ENCODE data around the gene KRTAP3-1. TPM values are rescaled to one million over a fixed set of nuclear protein-coding genes. Genes with fewer than 3 reads are reported as not detected.
A peak's percentile ranks its signal among the peaks of the same experiment; 100 is the strongest.

KRTAP3-1 gene
- total RNA-seq, 1 donor from 2014 or later = not detected

DNA sequence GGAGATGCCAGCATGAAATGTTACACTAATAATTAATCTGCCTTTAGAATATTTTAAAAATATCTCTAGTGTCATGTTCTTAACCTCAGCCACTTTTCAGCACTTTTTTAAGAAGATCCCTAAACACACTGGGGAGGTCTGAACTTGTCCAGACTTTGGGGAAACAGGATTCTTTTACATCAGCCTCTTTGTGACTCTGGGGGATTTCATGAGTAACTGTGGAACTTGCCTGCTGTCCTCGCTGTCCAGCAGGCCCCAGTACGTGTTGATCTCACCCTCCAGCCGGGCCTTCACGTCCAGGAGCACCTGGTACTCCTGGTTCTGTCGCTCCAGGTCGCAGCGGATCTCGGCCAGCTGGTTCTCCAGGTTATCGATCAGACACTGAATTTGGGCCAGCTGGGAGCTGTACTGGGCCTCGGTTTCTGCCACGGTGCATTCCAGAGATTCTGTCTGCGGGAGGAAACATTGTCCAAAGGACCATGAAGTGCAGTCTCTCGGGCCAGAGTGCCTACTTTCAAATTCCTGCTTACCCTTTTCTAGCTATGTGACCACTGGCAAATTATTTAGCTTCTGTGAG, 30.3 kb downstream of the KRTAP3-1 start:
- DNase-seq (ENCODE audit: low read depth in 2 of 2) = no peak

DNA sequence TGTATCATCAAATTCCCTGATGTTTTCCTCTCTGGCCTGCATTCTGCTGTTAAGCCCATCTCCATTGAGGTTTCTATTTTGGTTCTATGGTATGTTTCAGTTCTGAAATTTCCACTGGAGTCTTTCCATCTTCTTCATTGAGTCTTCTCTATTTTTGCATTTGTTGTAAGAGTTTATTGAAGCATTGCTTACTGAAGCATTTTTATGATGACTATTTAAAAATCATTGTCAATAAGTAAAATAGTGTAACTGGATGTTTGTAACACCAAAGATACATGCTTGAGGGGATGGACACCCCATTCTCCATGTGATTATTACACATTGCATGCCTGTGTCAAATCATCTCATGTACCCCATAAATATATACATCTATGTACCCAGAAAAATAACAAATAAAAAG, 33.4 kb downstream of the KRTAP3-1 start:
- DNase-seq (ENCODE audit: low read depth in 2 of 2) = no peak

DNA sequence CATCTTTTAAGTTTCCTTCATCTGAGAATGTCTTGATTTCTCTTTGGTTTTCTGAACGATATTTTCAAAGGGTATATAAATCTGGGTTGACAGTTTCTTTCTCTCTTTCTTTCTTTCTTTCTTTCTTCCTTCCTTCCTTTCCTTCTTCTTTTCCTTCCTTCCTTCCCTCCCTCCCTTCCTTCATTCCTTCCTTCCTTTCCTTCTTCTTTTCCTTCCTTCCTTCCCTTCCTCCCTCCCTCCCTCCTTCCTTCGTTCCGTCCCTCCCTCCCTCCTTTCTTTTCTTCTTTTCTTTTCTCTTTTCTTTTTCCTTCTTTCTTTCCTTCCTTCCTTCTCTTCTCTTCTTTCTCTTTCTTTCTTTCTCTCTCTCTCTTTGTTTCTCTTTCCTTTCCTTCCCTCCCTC, 34.6 kb downstream of the KRTAP3-1 start:
- DNase-seq (ENCODE audit: low read depth in 2 of 2) = no peak

DNA sequence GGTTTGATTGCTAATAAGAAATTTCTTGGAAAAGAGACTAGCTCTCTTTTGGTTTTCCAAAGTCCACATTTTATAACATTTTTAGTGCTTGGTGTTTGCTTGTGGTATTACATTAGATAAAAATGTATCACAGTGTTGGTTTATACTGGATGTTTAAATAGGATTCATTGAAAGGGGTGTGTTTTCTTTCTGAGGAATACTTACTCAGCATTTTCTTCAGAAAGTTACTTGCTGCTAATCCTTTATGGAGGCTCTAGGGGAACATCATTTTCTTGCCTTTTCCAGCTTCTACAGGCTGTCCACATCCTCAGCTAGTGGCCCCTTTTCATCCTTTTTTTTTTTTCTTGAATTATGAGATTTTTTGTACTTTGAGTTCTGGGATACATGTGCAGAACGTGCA, 41.3 kb downstream of the KRTAP3-1 start:
- no peak for DNase-seq (ENCODE audit: low read depth in 2 of 2)

DNA sequence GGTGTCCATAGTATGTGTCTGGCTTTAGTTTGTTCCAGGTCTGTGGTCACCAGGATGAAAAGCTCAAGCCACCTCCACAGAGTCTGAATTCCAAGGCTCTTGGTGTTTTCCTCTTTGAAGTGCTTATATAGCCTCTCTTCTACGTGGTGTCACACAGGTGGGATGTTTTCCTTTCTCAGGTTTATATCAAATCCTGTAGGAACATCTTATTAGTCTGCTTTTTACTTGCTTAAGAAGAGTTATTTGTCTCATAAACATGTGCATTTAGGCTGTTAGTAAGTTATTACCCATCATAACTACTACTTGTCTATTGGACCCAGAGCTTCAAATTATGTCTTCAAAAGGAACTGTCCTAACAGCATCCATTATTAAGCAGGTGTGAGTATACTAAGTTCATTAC, 42.1 kb downstream of the KRTAP3-1 start, which contains the start of gene KRT39:
KRT39 (minus strand) TSS at position 101 of the 400 bp plus-strand sequence; CDS start at position 9, 92 bp downstream.
- DNase-seq (ENCODE audit: low read depth in 2 of 2) = no peak

DNA sequence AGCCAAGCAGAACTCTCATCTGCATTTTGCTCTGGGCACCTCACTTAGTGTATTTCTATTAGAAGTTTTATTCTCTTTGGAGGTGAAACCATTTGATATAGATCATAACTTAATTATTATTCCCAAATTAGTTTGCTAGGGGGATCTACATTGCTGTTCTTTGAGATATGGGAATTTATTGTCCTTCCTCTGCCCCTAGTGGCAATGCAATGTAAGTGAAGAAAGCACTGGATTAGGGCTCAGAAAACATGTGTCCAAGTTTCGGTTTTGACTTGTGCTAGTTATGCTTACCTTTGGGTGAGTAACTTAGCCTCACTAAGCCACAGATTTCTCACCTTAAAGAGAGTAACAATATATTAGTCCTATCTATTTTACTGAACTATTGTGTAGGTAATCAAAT, 45.1 kb downstream of the KRTAP3-1 start:
- peak; percentile 19 to 20 for DNase-seq (ENCODE audit: low read depth in 2 of 2)

DNA sequence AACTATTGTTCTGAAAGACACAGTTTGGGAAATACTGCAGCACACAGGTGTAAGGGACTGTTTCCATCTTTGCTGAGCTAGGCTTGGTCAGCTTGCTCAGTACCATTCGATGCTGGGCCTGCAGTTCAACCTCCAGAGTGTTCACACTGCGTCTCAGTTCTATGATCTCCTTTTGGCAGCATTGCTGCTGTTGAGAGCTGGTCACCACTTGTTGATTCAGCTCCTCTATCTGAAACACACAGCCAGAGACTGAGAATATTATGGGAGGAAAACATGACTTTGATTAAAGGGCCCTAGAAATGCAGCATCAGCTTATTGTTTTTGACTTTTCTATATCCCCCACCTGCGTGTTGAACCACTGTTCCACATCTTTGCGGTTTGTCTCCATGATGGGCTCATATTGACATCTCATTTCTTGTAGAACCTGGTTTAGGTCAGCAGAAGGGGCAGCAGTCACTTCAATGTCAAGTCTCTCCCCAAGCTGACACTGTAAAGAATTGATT, 46.8 kb downstream of the KRTAP3-1 start:
- DNase-seq (ENCODE audit: low read depth in 2 of 2) = no peak

DNA sequence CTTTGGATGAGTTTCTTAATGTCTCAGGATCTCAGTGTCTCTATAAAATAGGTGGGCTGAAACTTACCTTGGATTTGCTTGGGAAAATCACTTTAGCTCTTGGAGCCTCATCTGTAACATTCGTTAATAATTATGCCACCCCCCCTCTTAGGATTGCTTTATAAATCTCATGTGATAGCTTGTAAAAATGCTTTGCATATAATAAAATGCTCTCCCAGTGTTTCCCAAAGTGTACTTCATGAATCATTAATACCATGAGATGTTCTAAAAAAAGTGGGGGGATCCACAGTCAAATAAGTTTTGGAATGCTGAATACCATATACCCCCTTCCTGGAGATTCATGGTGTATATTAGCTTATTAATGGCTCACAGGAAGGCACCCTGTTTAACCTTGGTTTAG, 47.3 kb downstream of the KRTAP3-1 start:
- no peak for DNase-seq (ENCODE audit: low read depth in 2 of 2)

DNA sequence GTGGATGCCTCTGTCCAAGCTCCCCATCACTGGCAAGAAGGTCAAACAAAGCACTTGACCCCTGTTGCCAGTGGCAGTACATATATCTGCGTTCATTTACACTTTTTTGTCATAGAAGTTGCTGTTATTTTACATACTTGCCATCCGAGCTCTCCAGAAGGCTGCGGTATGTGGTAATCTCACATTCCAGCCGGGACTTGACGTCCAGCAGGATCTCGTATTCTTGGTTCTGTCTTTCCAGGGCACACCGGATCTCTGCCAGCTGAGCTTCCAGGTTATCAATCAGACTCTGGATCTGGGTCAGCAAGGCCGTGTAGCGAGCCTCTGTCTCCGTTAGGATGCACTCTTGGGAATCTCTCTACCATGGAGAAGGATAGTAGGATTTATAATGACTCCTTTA, 48.8 kb downstream of the KRTAP3-1 start:
- no peak for DNase-seq (ENCODE audit: low read depth in 2 of 2)

Other genes starting within 250 kb of the KRTAP3-1 start
- not detected in 2 replicates for gene KRT26, start 236.9 kb downstream of the KRTAP3-1 start, total RNA-seq
- not detected in 2 replicates for gene KRT27, start 226.6 kb downstream of the KRTAP3-1 start, total RNA-seq
- gene KRT28, start 209.2 kb downstream of the KRTAP3-1 start, total RNA-seq = not detected in 2 replicates
- 1.9 and 2.3 TPM in 2 replicates for gene KRT10, start 186.5 kb downstream of the KRTAP3-1 start, total RNA-seq
- not detected in 2 replicates for gene KRT12, start 141.9 kb downstream of the KRTAP3-1 start, total RNA-seq
- not detected in 2 replicates for gene KRT20, start 123.9 kb downstream of the KRTAP3-1 start, total RNA-seq
- gene KRT23, start 71.5 kb downstream of the KRTAP3-1 start, total RNA-seq = 2.1 TPM in 1 of 2 replicates, not detected in the other
- gene KRT39, start 42.2 kb downstream of the KRTAP3-1 start, total RNA-seq = not detected in 2 replicates
- gene KRT40, start 24.8 kb downstream of the KRTAP3-1 start, total RNA-seq = not detected in 2 replicates
- not detected in 2 replicates for gene KRTAP3-3, start 15.0 kb downstream of the KRTAP3-1 start, total RNA-seq
- not detected in 2 replicates for gene KRTAP3-2, start 9.2 kb downstream of the KRTAP3-1 start, total RNA-seq
- not detected in 2 replicates for gene KRTAP1-5, start 18.1 kb upstream of the KRTAP3-1 start, total RNA-seq
- not detected in 2 replicates for gene KRTAP1-4, start 21.1 kb upstream of the KRTAP3-1 start, total RNA-seq
- gene KRTAP1-3, start 25.7 kb upstream of the KRTAP3-1 start, total RNA-seq = not detected in 2 replicates
- gene KRTAP1-1, start 32.3 kb upstream of the KRTAP3-1 start, total RNA-seq = not detected in 2 replicates
- not detected in 2 replicates for gene KRTAP2-1, start 38.2 kb upstream of the KRTAP3-1 start, total RNA-seq
- not detected in 2 replicates for gene KRTAP2-2, start 46.1 kb upstream of the KRTAP3-1 start, total RNA-seq
- gene KRTAP2-3, start 51.0 kb upstream of the KRTAP3-1 start, total RNA-seq = not detected in 2 replicates
- not detected in 2 replicates for gene KRTAP2-4, start 56.8 kb upstream of the KRTAP3-1 start, total RNA-seq
- not detected in 2 replicates for gene KRTAP4-7, start 75.0 kb upstream of the KRTAP3-1 start, total RNA-seq
- gene KRTAP4-8, start 89.0 kb upstream of the KRTAP3-1 start, total RNA-seq = not detected in 2 replicates
- not detected in 2 replicates for gene KRTAP4-16, start 93.1 kb upstream of the KRTAP3-1 start, total RNA-seq
- not detected in 2 replicates for gene KRTAP4-9, start 96.3 kb upstream of the KRTAP3-1 start, total RNA-seq
- not detected in 2 replicates for gene KRTAP4-11, start 109.2 kb upstream of the KRTAP3-1 start, total RNA-seq
- not detected in 2 replicates for gene KRTAP4-12, start 115.1 kb upstream of the KRTAP3-1 start, total RNA-seq
- not detected in 2 replicates for gene KRTAP4-6, start 131.4 kb upstream of the KRTAP3-1 start, total RNA-seq
- not detected in 2 replicates for gene KRTAP4-5, start 140.7 kb upstream of the KRTAP3-1 start, total RNA-seq
- not detected in 2 replicates for gene KRTAP4-4, start 151.6 kb upstream of the KRTAP3-1 start, total RNA-seq
- gene KRTAP4-3, start 159.1 kb upstream of the KRTAP3-1 start, total RNA-seq = not detected in 2 replicates
- not detected in 2 replicates for gene KRTAP4-2, start 169.1 kb upstream of the KRTAP3-1 start, total RNA-seq
- gene KRTAP4-1, start 175.8 kb upstream of the KRTAP3-1 start, total RNA-seq = not detected in 2 replicates
- not detected in 2 replicates for gene KRTAP9-1, start 180.8 kb upstream of the KRTAP3-1 start, total RNA-seq
- not detected in 2 replicates for gene KRTAP9-2, start 217.5 kb upstream of the KRTAP3-1 start, total RNA-seq
- not detected in 2 replicates for gene KRTAP9-3, start 223.3 kb upstream of the KRTAP3-1 start, total RNA-seq
- gene KRTAP9-8, start 228.9 kb upstream of the KRTAP3-1 start, total RNA-seq = not detected in 2 replicates
- gene KRTAP9-4, start 240.6 kb upstream of the KRTAP3-1 start, total RNA-seq = not detected in 2 replicates
- not detected in 2 replicates for gene KRTAP9-9, start 246.3 kb upstream of the KRTAP3-1 start, total RNA-seq